Stomach smooth muscle (tissue), 2 donors: ENCODE data around the gene ADISSP.

Experiments
- H3K27ac ChIP-seq: one replicate; pipeline ENCODE4 v1.7.0; 2013; ENCODE audit warnings: mild to moderate bottlenecking, low read length, inconsistent platforms
- H3K27me3 ChIP-seq, 2 donors: one replicate each; pipeline ENCODE4 v1.7.0; 2013; ENCODE audit warnings: low read length in 2 of 2; ENCODE audit not compliant: insufficient read depth in 2 of 2, control insufficient read depth in 1 of 2
- H3K36me3 ChIP-seq, 2 donors: one replicate each; pipeline ENCODE4 v1.7.0; 2013; ENCODE audit warnings: low read length in 2 of 2; ENCODE audit not compliant: control insufficient read depth in 2 of 2, insufficient read depth in 2 of 2
- H3K4me1 ChIP-seq: one replicate; pipeline ENCODE4 v1.7.0; 2013; ENCODE audit warnings: low read length; ENCODE audit not compliant: control insufficient read depth, insufficient read depth
- H3K4me3 ChIP-seq, 2 donors: one replicate each; pipeline ENCODE4 v1.7.0; 2013; ENCODE audit warnings: low read length in 2 of 2
- H3K9ac ChIP-seq, 2 donors: one replicate each; pipeline ENCODE4 v1.7.0; 2013; ENCODE audit warnings: low read length in 2 of 2, mild to moderate bottlenecking in 1 of 2
- H3K9me3 ChIP-seq, 2 donors: one replicate each; pipeline ENCODE4 v1.7.0; 2013; ENCODE audit warnings: low read length in 2 of 2; ENCODE audit not compliant: control insufficient read depth in 2 of 2
- donor health status: healthy.
- donor health status: Pancreatic carcinoma.

The ADISSP gene

GRCh38 chr20:3727401-3728021, 40.0 kb downstream of the ADISSP start:
- Histone ChIP-seq H3K27ac (peak overlapping the region; percentile 37), H3K4me3 (peak overlapping the region in 1 of 2 donors; percentile 44), H3K4me1 (peaks cover 5% of the 10 kb centered on the region), H3K36me3 (no peaks in the 10 kb centered on the region), H3K27me3 (peaks cover 12 to 18% of the 10 kb centered on the region in 2 donors), H3K9me3 (no peaks in the 10 kb centered on the region), H3K9ac (no peak overlapping the region)

GRCh38 chr20:3724356-3724755, 43.2 kb downstream of the ADISSP start:
- Histone ChIP-seq H3K4me3 (no peak overlapping the region), H3K36me3 (no peaks in the 10 kb centered on the region), H3K4me1 (peaks cover 5% of the 10 kb centered on the region), H3K9me3 (no peaks in the 10 kb centered on the region), H3K9ac (no peak overlapping the region), H3K27ac (no peak overlapping the region), H3K27me3 (peaks cover 2 to 12% of the 10 kb centered on the region in 2 donors)

GRCh38 chr20:3723284-3723683, 44.3 kb downstream of the ADISSP start:
- H3K4me3 ChIP-seq = no peak overlapping the region
- no peak overlapping the region for H3K9ac ChIP-seq
- H3K4me1 ChIP-seq = peaks cover 3% of the 10 kb centered on the region
- H3K27me3 ChIP-seq = peaks cover 2 to 10% of the 10 kb centered on the region in 2 donors
- H3K27ac ChIP-seq = no peak overlapping the region
- no peaks in the 10 kb centered on the region for H3K36me3 ChIP-seq
- H3K9me3 ChIP-seq = no peaks in the 10 kb centered on the region

GRCh38 chr20:3721912-3722311, 45.6 kb downstream of the ADISSP start:
- Histone ChIP-seq H3K27ac (no peak overlapping the region), H3K36me3 (no peaks in the 10 kb centered on the region), H3K4me3 (no peak overlapping the region), H3K9me3 (no peaks in the 10 kb centered on the region), H3K9ac (no peak overlapping the region), H3K27me3 (peaks cover 2% of the 10 kb centered on the region in 2 donors), H3K4me1 (no peaks in the 10 kb centered on the region)

GRCh38 chr20:3720626-3721025, 46.9 kb downstream of the ADISSP start:
- Histone ChIP-seq H3K27me3 (peaks cover 0 to 2% of the 10 kb centered on the region in 2 donors), H3K9me3 (no peaks in the 10 kb centered on the region), H3K9ac (no peak overlapping the region), H3K4me1 (no peaks in the 10 kb centered on the region), H3K4me3 (no peak overlapping the region), H3K36me3 (no peaks in the 10 kb centered on the region), H3K27ac (no peak overlapping the region)

- Histone ChIP-seq H3K4me3 (no peak overlapping the region), H3K27ac (no peak overlapping the region), H3K27me3 (peaks cover 0 to 2% of the 10 kb centered on the region in 2 donors), H3K4me1 (no peaks in the 10 kb centered on the region), H3K9ac (no peak overlapping the region), H3K9me3 (no peaks in the 10 kb centered on the region), H3K36me3 (no peaks in the 10 kb centered on the region)
These were observed 47.5 kb downstream of the ADISSP start for GRCh38 chr20:3720068-3720467.

- Histone ChIP-seq H3K36me3 (no peaks in the 10 kb centered on the region), H3K27ac (no peak overlapping the region), H3K27me3 (peaks cover 0 to 2% of the 10 kb centered on the region in 2 donors), H3K4me1 (no peaks in the 10 kb centered on the region), H3K9me3 (no peaks in the 10 kb centered on the region), H3K9ac (no peak overlapping the region), H3K4me3 (no peak overlapping the region)
These were observed 48.5 kb downstream of the ADISSP start for GRCh38 chr20:3719046-3719445.

- H3K27ac ChIP-seq = no peak overlapping the region
- H3K27me3 ChIP-seq = peaks cover 0 to 2% of the 10 kb centered on the region in 2 donors
- H3K9me3 ChIP-seq = no peaks in the 10 kb centered on the region
- H3K4me3 ChIP-seq = no peak overlapping the region
- H3K9ac ChIP-seq = no peak overlapping the region
- H3K36me3 ChIP-seq = no peaks in the 10 kb centered on the region
- H3K4me1 ChIP-seq = no peaks in the 10 kb centered on the region
These were observed 51.2 kb downstream of the ADISSP start for GRCh38 chr20:3716195-3716834.

GRCh38 chr20:3714092-3714491, 53.5 kb downstream of the ADISSP start:
- Histone ChIP-seq H3K9me3 (no peaks in the 10 kb centered on the region), H3K27me3 (no peaks in the 10 kb centered on the region), H3K27ac (no peak overlapping the region), H3K4me1 (peaks cover 9% of the 10 kb centered on the region), H3K9ac (no peak overlapping the region), H3K4me3 (no peak overlapping the region), H3K36me3 (no peaks in the 10 kb centered on the region)

GRCh38 chr20:3712279-3712873, 55.2 kb downstream of the ADISSP start, which contains the start of gene SIGLEC1:
SIGLEC1 (minus strand) TSS chr20:3712600; CDS start chr20:3707128, 5,472 bp downstream.
- Histone ChIP-seq H3K9ac (no peak within 1 kb of the TSS), H3K27ac (no peak within 1 kb of the TSS), H3K4me1 (peaks cover 9% of the 10 kb centered on the region), H3K9me3 (no peaks in the 10 kb centered on the region), H3K27me3 (no peaks in the 10 kb centered on the region), H3K4me3 (no peak within 1 kb of the TSS), H3K36me3 (no peaks in the 10 kb centered on the region)

GRCh38 chr20:3711484-3711941, 56.0 kb downstream of the ADISSP start:
- no peaks in the 10 kb centered on the region for H3K36me3 ChIP-seq
- no peak overlapping the region for H3K9ac ChIP-seq
- no peak overlapping the region for H3K4me3 ChIP-seq
- H3K4me1 ChIP-seq = peaks cover 9% of the 10 kb centered on the region
- H3K9me3 ChIP-seq = no peaks in the 10 kb centered on the region
- no peak overlapping the region for H3K27ac ChIP-seq
- H3K27me3 ChIP-seq = no peaks in the 10 kb centered on the region
